Forelimb muscle (tissue), 1 donor: ENCODE data around the gene CYP2A13. TPM values are rescaled to one million over a fixed set of nuclear protein-coding genes. Genes with fewer than 3 reads are reported as not detected.
"Not testable (repeated sequence)": the region's sequence is repeated elsewhere in the genome, so short reads cannot be mapped to it uniquely, and the experiment has no call there.

Experiments used
- DNase-seq: peaks from one replicate; pipeline ENCODE4 v3.0.0-alpha.2; 2013; ENCODE audit warnings: low read depth
- polyA plus RNA-seq: library from polyadenylated mRNA; unstranded; fragments of 120-200 nt; gene quantifications from one replicate; pipeline ENCODE4 v1.2.1, GENCODE V29; 2013; ENCODE audit not compliant: insufficient read length

Gene CYP2A13
- polyA plus RNA-seq, 1 donor = not detected

DNA sequence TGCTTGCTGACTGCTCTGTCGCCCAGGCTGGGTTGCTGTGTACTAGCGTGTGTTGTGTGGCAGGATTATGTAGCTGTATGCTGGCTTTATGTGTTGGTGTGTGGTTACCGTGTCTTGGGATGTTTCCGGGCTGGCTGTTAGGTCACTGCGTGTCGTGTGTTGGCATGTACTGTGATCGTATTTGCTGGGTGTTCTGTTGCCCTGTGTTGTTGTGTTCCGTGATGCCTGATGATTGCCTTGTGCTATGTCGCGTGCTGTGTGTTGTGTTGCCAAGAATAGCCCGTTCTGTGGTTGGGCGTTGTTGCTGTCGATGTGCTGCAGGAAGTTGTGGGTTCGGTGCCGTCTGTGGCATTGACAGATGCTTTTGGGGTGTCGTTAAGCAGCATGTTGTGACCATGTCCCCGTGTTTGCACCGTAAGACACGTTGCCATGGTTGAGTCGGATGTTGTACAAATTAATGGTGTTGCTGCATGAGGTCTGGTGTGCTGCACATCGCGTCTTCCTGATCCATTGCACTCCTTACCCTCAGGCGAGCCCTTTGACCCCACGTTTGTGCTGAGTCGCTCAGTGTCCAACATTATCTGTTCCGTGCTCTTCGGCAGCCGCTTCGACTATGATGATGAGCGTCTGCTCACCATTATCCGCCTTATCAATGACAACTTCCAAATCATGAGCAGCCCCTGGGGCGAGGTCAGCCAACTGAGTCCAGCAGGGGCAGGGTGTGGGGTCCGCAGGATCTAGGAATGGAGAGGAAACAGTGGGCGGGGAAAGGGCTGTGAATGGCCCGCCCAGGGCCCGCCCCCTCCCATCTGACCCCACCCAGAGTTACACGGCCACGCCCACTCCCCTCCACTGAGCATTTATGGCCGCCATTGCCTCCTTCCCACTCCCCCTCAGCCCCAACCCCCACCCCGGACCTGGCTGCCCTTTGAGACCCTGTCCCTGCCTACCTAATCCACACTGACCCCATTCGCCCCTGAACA, 33.0 kb downstream of the CYP2A13 start:
- not testable (repeated sequence) for DNase-seq

DNA sequence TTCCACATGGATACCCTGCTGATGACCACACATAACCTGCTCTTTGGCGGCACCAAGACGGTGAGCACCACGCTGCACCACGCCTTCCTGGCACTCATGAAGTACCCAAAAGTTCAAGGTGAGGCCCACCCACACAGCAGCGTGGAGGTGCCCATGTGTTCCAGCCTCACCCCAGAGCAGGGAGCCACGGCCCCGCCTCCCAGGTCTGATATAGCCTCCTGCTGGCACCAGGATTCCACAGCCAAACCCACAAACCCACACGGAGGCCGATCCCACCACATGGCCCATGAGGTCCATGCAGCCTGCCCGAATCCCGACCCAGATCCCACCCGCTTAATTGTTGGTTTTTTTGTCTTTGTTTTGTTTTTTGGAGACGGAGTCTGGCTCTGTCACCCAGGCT, 34.6 kb downstream of the CYP2A13 start:
- DNase-seq = not testable (repeated sequence)

DNA sequence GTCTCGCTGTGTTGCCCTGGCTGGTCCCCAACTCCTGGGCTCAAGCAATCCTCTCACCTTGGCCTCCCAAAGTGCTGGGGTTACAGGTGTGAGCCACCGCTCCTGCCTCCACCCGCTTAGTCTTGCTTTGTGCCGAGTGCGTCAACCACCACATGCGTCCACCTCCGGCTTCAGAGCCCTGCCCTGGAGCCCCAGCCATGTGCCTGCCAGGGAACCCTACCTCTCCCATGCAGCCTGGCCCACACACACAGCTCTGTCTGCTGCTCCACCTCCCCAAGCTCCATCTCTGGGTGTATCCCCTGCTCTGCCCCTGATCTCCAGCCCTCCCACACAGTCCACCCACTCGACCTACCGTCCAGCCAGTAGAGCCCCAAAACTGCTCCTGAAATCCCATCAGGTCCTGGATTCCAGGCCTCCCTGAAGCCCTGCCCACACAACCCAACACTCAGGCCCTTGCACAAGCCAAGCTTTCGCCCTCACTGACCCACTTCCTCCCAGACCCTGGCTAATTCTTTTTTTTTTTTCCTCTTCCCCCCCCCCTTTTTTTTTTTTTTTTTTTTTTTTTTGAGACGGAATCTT, 35.6 kb downstream of the CYP2A13 start:
- no peak for DNase-seq

DNA sequence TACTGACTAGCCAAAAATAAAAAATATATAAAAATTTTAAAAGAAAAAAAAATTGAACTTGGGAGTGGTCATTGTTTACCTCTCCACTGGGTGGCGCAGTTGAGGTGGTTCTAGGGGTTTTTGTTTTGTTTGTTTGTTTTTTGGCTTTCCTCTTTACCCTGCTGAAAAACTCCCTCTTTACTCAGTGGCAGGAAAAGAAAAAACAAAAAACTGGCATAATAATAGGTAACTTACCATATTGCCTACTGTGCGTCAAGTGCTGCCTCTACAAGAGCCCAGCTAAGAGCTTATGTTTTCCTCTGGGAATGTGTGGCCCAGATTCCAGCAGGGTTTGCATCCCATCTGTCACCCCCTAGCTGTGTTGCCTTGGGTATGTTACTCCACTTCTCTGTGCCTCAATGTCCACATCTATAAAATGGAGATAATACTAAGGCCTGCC, 38.5 kb downstream of the CYP2A13 start:
- not testable (repeated sequence) for DNase-seq

DNA sequence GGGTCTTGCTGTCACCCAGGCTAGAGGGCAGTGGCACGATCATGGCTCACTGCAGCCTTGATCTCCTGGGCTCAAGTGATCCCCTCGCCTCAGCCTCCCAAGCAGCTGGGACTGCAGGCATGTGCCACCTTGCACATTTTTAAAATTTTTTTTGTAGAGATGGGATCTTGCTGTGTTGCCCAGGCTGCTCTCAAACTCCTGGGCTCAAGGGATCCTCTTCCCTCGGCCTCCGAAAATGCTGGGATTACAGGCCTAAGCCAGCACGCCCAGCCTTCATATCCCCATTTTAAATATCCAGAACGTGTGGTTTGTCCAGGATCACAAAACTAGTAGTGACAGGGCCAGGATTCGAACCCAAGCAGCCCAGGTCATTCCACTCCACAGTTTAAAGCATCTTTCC, 39.1 kb downstream of the CYP2A13 start:
- DNase-seq = not testable (repeated sequence)

DNA sequence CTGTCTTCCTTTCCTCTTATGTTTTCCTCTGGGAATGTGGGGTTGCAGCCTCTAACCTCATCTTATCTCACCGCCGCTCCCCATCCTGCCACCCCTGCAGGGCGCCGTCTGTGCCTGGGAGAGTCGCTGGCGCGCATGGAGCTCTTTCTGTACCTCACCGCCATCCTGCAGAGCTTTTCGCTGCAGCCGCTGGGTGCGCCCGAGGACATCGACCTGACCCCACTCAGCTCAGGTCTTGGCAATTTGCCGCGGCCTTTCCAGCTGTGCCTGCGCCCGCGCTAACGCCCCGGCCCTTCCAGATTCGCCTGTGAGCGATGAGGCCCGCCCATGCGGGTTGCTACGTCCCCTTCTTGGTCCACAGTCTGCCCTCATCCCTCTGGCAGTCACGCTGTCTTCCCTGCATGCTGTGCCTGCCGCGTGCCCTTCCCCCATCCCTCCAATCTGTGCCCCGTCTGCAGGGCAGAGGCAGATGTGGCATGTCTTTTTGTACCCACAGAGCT, 39.6 kb downstream of the CYP2A13 start:
- peak; percentile 43 for DNase-seq

DNA sequence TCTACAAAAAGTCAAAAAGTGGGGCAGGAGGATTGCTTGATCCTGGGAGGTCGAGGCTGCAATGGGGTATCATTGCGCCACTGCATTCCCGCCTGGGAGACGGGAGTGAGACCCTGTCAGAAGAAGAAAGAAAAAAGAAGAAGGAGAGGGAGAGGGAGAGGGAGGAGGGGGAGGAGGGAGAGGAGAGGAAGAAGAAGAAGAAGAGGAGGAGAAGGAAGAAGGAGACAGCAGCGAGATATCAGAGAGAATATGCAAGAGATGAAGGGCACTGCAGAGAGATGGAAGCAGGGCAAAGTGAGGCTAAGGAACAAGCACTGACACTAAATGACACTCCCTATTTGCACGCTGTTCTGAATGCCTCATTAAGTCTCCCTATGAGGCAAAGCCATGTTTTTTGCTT, 40.4 kb downstream of the CYP2A13 start:
- DNase-seq = no peak

DNA sequence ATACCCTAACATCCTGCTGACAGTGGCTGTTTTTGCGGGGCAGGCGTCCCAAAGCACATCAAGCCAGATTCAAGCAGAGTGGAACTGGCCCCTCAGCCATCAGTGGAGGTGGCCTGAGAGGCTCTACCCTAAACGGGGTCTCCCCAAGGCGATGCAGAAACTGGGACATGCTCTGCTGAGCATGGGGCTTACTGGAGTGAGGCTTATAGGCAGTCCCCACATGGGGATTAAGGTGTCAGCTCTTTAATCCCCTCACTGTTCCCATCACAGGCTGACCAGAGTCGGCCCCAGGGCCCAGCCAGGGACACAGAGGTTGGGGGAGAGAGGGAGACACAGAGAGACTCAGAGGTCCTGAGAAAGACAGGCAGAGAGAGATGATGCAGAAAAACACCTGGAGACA, 42.9 kb downstream of the CYP2A13 start:
- no peak for DNase-seq

DNA sequence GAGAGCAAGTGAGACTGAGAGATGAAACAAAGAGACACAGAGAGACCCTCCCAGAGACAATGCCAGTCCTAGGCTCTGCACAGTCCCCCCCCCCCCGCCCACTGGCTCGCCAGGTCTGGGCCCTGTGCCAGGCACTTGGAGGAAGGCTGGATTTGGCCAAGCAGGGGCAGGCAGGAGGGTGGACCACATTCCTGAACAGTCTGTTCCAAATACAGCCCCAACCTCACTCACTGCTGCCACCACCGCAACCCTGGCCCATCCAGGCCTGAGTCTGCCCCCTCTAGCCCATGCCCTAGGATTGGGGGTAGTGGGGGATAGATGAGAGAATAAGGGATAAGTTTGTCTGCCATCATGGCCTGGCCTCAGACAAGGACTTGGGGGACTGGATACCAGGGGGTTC, 45.0 kb downstream of the CYP2A13 start:
- DNase-seq = no peak

DNA sequence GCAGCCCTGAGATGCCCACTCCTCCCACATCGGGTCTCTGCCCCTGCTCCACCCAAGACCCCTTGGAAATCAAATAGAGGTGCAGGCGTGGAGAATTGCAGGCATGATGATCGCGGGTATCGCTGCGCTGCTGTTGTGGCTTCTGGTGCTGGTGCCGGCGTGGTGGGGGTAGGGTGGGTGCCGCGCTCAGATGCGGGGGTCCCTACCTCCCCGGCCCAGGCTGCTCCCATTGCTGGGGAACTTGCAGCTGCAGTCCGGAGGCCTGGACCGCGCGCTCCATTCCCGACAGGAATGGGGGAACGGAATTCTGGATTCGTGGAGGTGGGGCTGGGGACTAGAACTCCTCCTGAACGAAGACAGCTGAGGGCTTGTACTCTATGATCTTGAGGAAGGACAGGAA, 46.4 kb downstream of the CYP2A13 start:
- DNase-seq = no peak

DNA sequence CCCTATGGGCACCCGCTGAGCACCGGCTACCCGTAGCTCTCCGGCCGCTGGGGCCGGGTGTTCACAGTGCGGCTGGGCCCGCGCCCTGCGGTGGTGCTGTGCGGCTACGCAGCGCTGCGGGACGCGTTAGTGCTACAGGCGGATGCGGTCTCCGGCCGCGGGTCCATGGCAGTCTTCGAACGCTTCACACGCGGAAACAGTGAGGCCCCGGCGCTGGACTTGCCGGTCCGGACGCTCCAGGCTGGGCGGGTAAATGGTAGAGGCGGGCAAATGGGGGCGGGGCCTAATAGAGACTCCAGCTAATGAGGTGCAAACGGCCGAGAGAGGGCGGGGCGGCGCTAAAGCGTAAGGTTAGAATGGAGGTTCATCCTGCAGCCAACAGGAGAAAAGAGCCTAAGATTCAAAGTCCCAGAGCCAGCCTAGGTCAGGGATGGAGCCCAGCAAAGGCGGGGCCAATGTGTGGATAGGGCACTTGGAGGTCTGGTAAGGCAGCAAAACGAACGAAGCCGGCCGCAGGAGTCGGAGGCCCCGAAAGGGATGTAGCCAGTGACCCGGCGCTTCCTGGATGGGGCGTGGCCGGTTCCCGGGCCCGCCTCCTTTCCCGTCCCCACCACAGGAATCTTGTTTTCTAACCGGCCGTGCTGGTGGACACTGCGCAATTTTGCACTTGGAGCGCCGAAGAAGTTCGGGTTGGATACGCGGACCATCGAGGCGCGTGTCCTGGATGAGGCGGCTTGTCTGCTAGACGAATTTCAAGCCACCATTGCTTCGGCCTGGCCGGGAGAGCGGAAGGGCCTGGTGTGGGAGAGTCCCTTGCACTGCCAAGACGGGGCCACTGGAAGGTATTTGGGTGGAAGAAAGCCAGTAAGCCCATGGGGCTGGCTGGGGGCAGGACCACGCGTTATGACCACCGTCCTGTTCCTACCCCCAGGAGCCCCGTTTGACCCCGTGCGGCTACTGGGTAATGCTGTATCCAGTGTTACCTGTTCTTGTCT, 47.4 kb downstream of the CYP2A13 start:
- DNase-seq = not testable (repeated sequence)

DNA sequence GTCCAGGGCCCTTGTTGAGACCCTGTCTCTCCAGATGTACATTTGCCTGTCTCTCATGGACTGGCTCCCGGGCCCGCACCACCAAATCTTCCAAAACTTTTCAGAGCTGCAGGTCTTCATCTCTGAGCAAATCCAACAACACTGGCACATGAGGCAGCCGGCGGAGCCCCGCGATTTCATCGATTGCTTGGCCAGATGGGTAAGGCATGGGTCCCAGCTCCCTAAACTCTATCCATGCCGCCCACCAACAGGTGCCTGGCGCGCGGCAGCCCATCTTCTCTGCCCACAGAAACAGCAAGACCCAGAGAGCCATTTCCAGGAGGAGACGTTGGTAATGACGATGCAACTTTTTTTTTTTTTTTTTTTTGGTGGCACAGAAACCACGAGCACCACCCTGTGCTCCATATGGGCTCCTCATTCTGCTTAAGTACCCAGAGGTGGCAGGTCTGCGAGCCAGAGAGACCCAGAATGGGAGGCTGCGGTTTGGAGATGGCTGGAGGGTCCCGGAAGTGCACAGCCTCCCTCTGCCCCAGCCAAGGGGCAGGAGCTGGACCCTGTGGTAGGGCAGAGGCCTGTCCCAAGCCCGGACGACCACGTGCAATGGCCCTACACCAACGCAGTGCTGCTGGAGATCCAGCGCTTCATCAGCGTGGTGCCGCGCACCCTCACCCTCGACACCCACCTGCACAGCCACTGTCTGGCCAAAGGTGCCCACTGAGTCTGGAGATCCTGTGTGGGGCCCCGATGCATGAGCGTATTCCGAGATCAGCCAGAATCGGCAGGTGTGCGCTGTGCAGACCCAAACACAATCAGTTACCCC, 48.6 kb downstream of the CYP2A13 start:
- DNase-seq = no peak

DNA sequence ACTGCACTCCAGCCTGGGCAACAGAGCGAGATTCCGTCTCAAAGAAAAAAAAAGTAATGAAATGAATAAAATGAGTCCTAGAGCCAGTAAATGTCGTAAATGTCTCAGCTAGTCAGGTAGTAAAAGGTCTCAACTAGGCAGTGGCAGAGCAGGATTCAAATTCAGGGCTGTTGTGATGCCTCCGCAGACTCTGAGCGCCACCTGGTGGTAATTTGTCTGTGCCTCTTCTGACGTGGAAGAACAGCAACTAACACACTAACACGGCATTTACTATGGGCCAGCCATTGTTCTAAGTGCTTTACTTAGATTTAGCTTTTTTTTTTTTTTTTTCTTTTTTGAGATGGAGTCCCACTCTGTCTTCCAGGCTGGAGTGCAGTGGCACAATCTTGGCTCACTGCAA, 56.2 kb downstream of the CYP2A13 start:
- DNase-seq = no peak

Other genes with a start within 250 kb of the CYP2A13 start
- 0.29 TPM for gene CYP2A6, start 238.0 kb upstream of the CYP2A13 start, polyA plus RNA-seq
- gene CYP2A7, start 206.2 kb upstream of the CYP2A13 start, polyA plus RNA-seq = 0.27 TPM
- not detected for gene CYP2B6, start 97.2 kb upstream of the CYP2A13 start, polyA plus RNA-seq
- gene CYP2F1, start 26.0 kb downstream of the CYP2A13 start, polyA plus RNA-seq = not detected
- gene CYP2S1, start 104.8 kb downstream of the CYP2A13 start, polyA plus RNA-seq = 0.29 TPM
- 28.7 TPM for gene AXL, start 130.8 kb downstream of the CYP2A13 start, polyA plus RNA-seq
- gene HNRNPUL1, start 175.9 kb downstream of the CYP2A13 start, polyA plus RNA-seq = 145 TPM
- 37.3 TPM for gene CCDC97, start 221.7 kb downstream of the CYP2A13 start, polyA plus RNA-seq